A549 (cell line): ENCODE results near the gene OR52N4.

Experiments
- CEBPB ChIP-seq, 2 experiments: fragments of >200 bp in 1 of 2; sonication (Bioruptor Twin) in 1 of 2; formaldehyde crosslinking in 1 of 2; IDR thresholded peaks; 2 replicates each; pipeline ENCODE4 v1.6.1; 2012 to 2016
- POLR2A ChIP-seq: IDR thresholded peaks from 2 replicates; pipeline ENCODE4 v1.6.1; 2012; ENCODE audit warnings: mild to moderate bottlenecking, low read length
- RCOR1 ChIP-seq: fragments of 150-350 bp; IDR thresholded peaks from 2 replicates; pipeline ENCODE4 v1.6.1; 2014; ENCODE audit warnings: antibody characterized with exemption, low read length, low read depth
- RFX5 ChIP-seq: fragments of 450-650 bp; IDR thresholded peaks from 2 replicates; pipeline ENCODE4 v1.7.1; 2014; ENCODE audit warnings: antibody characterized with exemption, mild to moderate bottlenecking, moderate library complexity
- SMC3 ChIP-seq: fragments of >200 bp; sonication (Bioruptor Twin); formaldehyde crosslinking; IDR thresholded peaks from 3 replicates; pipeline ENCODE4 v1.6.1; 2018; ENCODE audit warnings: inconsistent platforms
- TF ChIP-seq, protein P1 (sequence below): IDR thresholded peaks from 2 replicates; pipeline ENCODE4 v1.6.1; 2012
- TF ChIP-seq, protein P2 (sequence below): fragments of >200 bp; sonication (Bioruptor Twin); formaldehyde crosslinking; IDR thresholded peaks from 3 replicates; pipeline ENCODE4 v1.5.1; 2016

DNA sequence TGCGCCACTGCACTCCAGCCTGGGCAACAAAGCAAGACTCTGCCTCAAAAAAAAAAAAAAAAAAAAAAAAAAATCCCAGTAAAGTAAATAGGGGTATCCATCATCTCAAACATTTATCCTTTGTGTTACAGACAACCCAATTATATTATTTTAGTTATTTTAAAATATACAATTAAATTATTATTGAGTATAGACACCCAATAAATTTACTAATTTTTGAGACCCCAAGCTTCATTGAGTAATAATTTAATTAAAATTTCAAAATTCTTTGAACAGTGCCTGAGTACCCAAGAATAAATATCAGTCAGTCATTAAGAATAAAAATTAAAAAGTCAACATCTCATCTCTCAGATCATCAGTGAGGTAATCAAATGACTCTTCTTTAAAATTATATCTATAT lies at the start of gene OR52N4:
- TF ChIP-seq, protein P1, sequence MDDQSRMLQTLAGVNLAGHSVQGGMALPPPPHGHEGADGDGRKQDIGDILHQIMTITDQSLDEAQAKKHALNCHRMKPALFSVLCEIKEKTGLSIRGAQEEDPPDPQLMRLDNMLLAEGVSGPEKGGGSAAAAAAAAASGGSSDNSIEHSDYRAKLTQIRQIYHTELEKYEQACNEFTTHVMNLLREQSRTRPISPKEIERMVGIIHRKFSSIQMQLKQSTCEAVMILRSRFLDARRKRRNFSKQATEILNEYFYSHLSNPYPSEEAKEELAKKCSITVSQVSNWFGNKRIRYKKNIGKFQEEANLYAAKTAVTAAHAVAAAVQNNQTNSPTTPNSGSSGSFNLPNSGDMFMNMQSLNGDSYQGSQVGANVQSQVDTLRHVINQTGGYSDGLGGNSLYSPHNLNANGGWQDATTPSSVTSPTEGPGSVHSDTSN, result no peak
- TF ChIP-seq, protein P2, sequence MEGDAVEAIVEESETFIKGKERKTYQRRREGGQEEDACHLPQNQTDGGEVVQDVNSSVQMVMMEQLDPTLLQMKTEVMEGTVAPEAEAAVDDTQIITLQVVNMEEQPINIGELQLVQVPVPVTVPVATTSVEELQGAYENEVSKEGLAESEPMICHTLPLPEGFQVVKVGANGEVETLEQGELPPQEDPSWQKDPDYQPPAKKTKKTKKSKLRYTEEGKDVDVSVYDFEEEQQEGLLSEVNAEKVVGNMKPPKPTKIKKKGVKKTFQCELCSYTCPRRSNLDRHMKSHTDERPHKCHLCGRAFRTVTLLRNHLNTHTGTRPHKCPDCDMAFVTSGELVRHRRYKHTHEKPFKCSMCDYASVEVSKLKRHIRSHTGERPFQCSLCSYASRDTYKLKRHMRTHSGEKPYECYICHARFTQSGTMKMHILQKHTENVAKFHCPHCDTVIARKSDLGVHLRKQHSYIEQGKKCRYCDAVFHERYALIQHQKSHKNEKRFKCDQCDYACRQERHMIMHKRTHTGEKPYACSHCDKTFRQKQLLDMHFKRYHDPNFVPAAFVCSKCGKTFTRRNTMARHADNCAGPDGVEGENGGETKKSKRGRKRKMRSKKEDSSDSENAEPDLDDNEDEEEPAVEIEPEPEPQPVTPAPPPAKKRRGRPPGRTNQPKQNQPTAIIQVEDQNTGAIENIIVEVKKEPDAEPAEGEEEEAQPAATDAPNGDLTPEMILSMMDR, result no peak
- TF ChIP-seq RFX5 (no peak), POLR2A (no peak), RCOR1 (no peak), SMC3 (no peak), CEBPB (IDR thresholded peaks at IDR 0.05) (no peak)
